ENCODE results near the gene SPATS2. TPM values are rescaled to one million over a fixed set of nuclear protein-coding genes. Genes with fewer than 3 reads are reported as not detected.
"Not testable (repeated sequence)": the region's sequence is repeated elsewhere in the genome, so short reads cannot be mapped to it uniquely, and the experiment has no call there.

The SPATS2 gene
- total RNA-seq, 3 donors from 2014 or later (not counting 1 experiment from before 2014, with no cell fraction given) = 14.6 to 18.4 (median 15.4) TPM

DNA sequence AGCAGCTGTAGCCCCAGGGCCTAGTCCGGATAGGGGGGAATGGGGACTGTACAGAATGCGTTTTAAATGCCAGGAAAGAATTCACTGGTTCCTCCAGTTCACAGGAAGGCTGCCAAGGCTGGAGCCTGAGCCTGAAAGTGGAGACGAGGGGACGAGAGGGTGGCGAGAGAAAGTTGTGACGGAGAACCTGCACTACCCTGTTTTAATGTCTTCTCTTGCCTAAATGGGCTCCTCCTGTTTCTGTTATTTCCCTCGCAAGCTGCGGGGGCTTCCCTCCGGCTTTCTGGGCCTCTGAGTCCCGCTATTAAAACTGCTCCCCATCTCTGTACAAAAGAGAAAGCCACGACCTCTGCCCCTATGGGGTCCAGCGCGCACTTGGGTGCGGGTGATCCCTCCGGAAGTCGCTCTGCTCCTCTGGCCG lies 34.8 kb upstream of the SPATS2 start:
- WGBS (ENCODE audit: insufficient coverage) = 76% methylated on average over 17 of the region's 17 CpGs
- TF ChIP-seq, protein P1, sequence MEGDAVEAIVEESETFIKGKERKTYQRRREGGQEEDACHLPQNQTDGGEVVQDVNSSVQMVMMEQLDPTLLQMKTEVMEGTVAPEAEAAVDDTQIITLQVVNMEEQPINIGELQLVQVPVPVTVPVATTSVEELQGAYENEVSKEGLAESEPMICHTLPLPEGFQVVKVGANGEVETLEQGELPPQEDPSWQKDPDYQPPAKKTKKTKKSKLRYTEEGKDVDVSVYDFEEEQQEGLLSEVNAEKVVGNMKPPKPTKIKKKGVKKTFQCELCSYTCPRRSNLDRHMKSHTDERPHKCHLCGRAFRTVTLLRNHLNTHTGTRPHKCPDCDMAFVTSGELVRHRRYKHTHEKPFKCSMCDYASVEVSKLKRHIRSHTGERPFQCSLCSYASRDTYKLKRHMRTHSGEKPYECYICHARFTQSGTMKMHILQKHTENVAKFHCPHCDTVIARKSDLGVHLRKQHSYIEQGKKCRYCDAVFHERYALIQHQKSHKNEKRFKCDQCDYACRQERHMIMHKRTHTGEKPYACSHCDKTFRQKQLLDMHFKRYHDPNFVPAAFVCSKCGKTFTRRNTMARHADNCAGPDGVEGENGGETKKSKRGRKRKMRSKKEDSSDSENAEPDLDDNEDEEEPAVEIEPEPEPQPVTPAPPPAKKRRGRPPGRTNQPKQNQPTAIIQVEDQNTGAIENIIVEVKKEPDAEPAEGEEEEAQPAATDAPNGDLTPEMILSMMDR (IDR thresholded peaks at IDR 0.05) = no peak
- Histone ChIP-seq H3K4me3 (ENCODE audit: low read length) (no peak overlapping the region), H3K9me3 (ENCODE audit: control insufficient read depth, insufficient read depth, low read length) (no peaks in the 10 kb centered on the region), H3K27ac (ENCODE audit: low read length) (no peak overlapping the region), H3K27me3 (ENCODE audit: control insufficient read depth, insufficient read depth, low read length) (peaks cover 34% of the 10 kb centered on the region), H3K36me3 (ENCODE audit: control insufficient read depth, insufficient read depth, low read length) (no peaks in the 10 kb centered on the region), H3K4me1 (ENCODE audit: control insufficient read depth, insufficient read depth, low read length) (peaks cover 22% of the 10 kb centered on the region)
- no peaks in the 10 kb centered on the region for H3K9me3 Mint-ChIP-seq
- H3K36me3 Mint-ChIP-seq = no peaks in the 10 kb centered on the region
- ATAC-seq (no peak), DNase-seq (no peak)
- H3K27me3 Mint-ChIP-seq (ENCODE audit: low read depth in 2 of 2) = peaks cover 42 to 43% of the 10 kb centered on the region in 2 donors
- intact Hi-C loops (cut with micrococcal nuclease) = no loop called here
- no peak overlapping the region for H3K27ac Mint-ChIP-seq
- no peak overlapping the region for H3K4me3 Mint-ChIP-seq
- H3K4me1 Mint-ChIP-seq = peaks cover 10 to 26% of the 10 kb centered on the region in 2 donors

DNA sequence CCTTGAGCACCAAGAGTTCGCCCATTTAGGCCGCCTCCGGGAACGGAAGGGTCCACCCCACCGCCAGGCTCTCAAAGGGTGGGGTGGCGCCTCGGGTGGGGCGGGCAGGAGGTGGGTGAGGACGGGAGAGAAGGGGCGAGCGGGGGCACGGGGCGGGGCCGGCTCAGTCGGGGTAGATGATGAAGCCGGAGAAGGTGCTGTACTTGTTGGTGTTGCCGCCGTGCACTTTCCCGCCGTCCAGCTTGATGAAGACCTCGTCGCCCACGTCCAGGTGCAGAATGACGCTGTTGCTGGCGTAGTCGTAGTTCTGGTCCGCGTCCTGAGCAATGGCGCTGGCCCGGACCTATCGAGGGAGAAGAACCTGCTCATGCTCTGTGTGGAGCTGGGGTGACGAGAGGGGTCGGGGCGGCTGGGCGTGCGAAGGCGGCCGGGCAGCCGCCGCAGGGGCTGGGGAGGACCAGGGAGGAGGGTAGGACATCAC lies 34.3 kb upstream of the SPATS2 start:
- no peaks in the 10 kb centered on the region for H3K9me3 Mint-ChIP-seq
- H3K27me3 Mint-ChIP-seq (ENCODE audit: low read depth in 2 of 2) = peaks cover 45 to 46% of the 10 kb centered on the region in 2 donors
- peak overlapping the region; percentile 53 for H3K4me3 Mint-ChIP-seq
- no peak for ATAC-seq
- no peak overlapping the region for H3K27ac Mint-ChIP-seq
- no peaks in the 10 kb centered on the region for H3K36me3 Mint-ChIP-seq
- Histone ChIP-seq H3K27ac (ENCODE audit: low read length) (no peak overlapping the region), H3K4me1 (ENCODE audit: control insufficient read depth, insufficient read depth, low read length) (peaks cover 26% of the 10 kb centered on the region), H3K4me3 (ENCODE audit: low read length) (no peak overlapping the region), H3K27me3 (ENCODE audit: control insufficient read depth, insufficient read depth, low read length) (peaks cover 38% of the 10 kb centered on the region), H3K9me3 (ENCODE audit: control insufficient read depth, insufficient read depth, low read length) (no peaks in the 10 kb centered on the region), H3K36me3 (ENCODE audit: control insufficient read depth, insufficient read depth, low read length) (no peaks in the 10 kb centered on the region)
- 25% methylated on average over 40 of the region's 40 CpGs for WGBS (ENCODE audit: insufficient coverage)
- intact Hi-C loops (cut with micrococcal nuclease) = no loop called here
- TF ChIP-seq, protein P1 (IDR thresholded peaks at IDR 0.05) = no peak
- no peak for DNase-seq
- H3K4me1 Mint-ChIP-seq = peaks cover 10 to 30% of the 10 kb centered on the region in 2 donors

DNA sequence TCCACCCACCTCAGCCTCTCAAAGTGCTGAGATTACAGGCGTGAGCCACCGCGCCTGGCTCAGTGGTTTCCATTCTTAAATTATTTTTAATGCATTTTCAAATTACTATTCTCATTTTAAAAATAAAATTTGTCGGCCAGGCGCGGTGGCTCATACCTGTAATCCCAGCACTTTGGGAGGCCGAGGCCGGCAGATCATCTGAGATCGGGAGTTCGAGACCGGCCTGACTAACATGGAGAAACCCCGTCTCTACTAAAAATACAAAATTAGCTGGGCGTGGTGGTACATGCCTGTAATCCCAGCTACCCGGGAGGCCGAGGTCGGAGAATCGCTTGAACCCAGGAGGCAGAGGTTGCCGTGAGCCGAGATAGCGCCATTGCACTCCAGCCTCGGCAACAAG lies 33.5 kb upstream of the SPATS2 start:
- ATAC-seq; H3K36me3 ChIP-seq (ENCODE audit: control insufficient read depth, insufficient read depth, low read length); intact Hi-C loops (cut with micrococcal nuclease); H3K4me3 ChIP-seq (ENCODE audit: low read length); DNase-seq; H3K9me3 Mint-ChIP-seq; H3K36me3 Mint-ChIP-seq; H3K4me3 Mint-ChIP-seq; H3K27ac Mint-ChIP-seq; H3K9me3 ChIP-seq (ENCODE audit: control insufficient read depth, insufficient read depth, low read length); H3K27ac ChIP-seq (ENCODE audit: low read length): not testable (repeated sequence)
- H3K27me3 ChIP-seq (ENCODE audit: control insufficient read depth, insufficient read depth, low read length) = peaks cover 39% of the 10 kb centered on the region
- WGBS (ENCODE audit: insufficient coverage) = 42% methylated on average over 17 of the region's 21 CpGs
- Mint-ChIP-seq H3K27me3 (ENCODE audit: low read depth in 2 of 2) (peaks cover 53 to 54% of the 10 kb centered on the region in 2 donors), H3K4me1 (peaks cover 10 to 30% of the 10 kb centered on the region in 2 donors)
- H3K4me1 ChIP-seq (ENCODE audit: control insufficient read depth, insufficient read depth, low read length) = peaks cover 26% of the 10 kb centered on the region

DNA sequence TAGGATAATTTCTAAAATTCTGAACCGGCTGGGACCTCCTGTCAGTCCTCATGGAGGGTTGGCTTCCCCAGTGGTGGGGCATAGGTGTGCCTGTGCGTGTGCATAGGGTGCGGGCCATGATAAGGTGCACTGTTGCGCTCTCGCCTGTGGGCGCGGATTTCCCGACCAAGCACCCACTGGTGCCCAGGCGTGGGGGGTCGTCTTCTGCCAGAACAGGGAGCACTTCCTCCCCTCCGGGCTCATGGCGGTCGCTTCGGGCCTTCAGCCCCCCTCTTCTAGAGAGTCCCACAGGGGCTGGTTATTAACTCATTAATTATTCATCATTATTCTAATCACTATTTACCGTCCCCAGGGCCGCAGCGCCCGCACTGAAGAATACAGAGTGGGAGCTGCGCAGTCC lies 33.0 kb upstream of the SPATS2 start:
- H3K27me3 ChIP-seq (ENCODE audit: control insufficient read depth, insufficient read depth, low read length) = peaks cover 39% of the 10 kb centered on the region
- Mint-ChIP-seq H3K4me1 (peaks cover 10 to 30% of the 10 kb centered on the region in 2 donors), H3K4me3 (no peak overlapping the region), H3K27ac (no peak overlapping the region), H3K36me3 (no peaks in the 10 kb centered on the region), H3K27me3 (ENCODE audit: low read depth in 2 of 2) (peaks cover 55 to 58% of the 10 kb centered on the region in 2 donors), H3K9me3 (no peaks in the 10 kb centered on the region)
- intact Hi-C loops (cut with micrococcal nuclease) = no loop called here
- TF ChIP-seq, protein P1 (IDR thresholded peaks at IDR 0.05) = no peak
- H3K9me3 ChIP-seq (ENCODE audit: control insufficient read depth, insufficient read depth, low read length) = no peaks in the 10 kb centered on the region
- no peak overlapping the region for H3K27ac ChIP-seq (ENCODE audit: low read length)
- no peaks in the 10 kb centered on the region for H3K36me3 ChIP-seq (ENCODE audit: control insufficient read depth, insufficient read depth, low read length)
- peaks cover 26% of the 10 kb centered on the region for H3K4me1 ChIP-seq (ENCODE audit: control insufficient read depth, insufficient read depth, low read length)
- WGBS (ENCODE audit: insufficient coverage) = 29% methylated on average over 19 of the region's 19 CpGs
- no peak overlapping the region for H3K4me3 ChIP-seq (ENCODE audit: low read length)
- ATAC-seq = no peak
- DNase-seq = no peak

Measured in natural killer cell (primary cell).